SK-N-SH treated with all-trans-retinoic acid at 6 μM for 48 hours (cell line): ENCODE measurements around the gene LFNG.

Source experiments
- ATAC-seq: fragments of 200-7000 bp; cut with Tn5 transposase; 3 replicates; pipeline ENCODE4 v1.9.1; 2020; ENCODE audit warnings: mild to moderate bottlenecking, moderate library complexity
- ARNTL ChIP-seq: fragments of 450-650 bp; formaldehyde crosslinking; IDR thresholded peaks from 2 replicates; pipeline ENCODE4 v1.5.0; 2020; ENCODE audit warnings: low read depth, mild to moderate bottlenecking, moderate library complexity, borderline replicate concordance
- BACH2 ChIP-seq: fragments of 250-450 bp; sonication (Bioruptor Pico); IDR thresholded peaks from 2 replicates; pipeline ENCODE4 v1.9.0; 2021; ENCODE audit warnings: mild to moderate bottlenecking, borderline replicate concordance
- CREB5 ChIP-seq: fragments of 250-450 bp; sonication (Bioruptor Pico); IDR thresholded peaks from 2 replicates; pipeline ENCODE4 v1.5.1; 2020; ENCODE audit warnings: low read depth, mild to moderate bottlenecking, moderate library complexity
- ESRRG ChIP-seq: fragments of 250-450 bp; sonication (Bioruptor Pico); IDR thresholded peaks from 2 replicates; pipeline ENCODE4 v1.6.1; 2021; ENCODE audit warnings: mild to moderate bottlenecking
- GLIS3 ChIP-seq: fragments of 250-450 bp; sonication (Bioruptor Pico); IDR thresholded peaks from 2 replicates; pipeline ENCODE4 v1.5.0; 2020; ENCODE audit warnings: mild to moderate bottlenecking, moderate library complexity
- ISL1 ChIP-seq: fragments of 250-450 bp; sonication (Bioruptor Pico); IDR thresholded peaks from 2 replicates; pipeline ENCODE4 v2.1.2; 2022; ENCODE audit warnings: mild to moderate bottlenecking, moderate library complexity
- OSR1 ChIP-seq: fragments of 250-450 bp; sonication (Bioruptor Pico); IDR thresholded peaks from 2 replicates; pipeline ENCODE4 v1.8.0; 2022; ENCODE audit warnings: moderate library complexity, mild to moderate bottlenecking, inconsistent platforms
- PATZ1 ChIP-seq: fragments of 250-450 bp; sonication (Bioruptor Pico); IDR thresholded peaks from 2 replicates; pipeline ENCODE4 v1.8.0; 2020; ENCODE audit warnings: mild to moderate bottlenecking, moderate library complexity, borderline replicate concordance
- POU6F1 ChIP-seq: fragments of 250-450 bp; sonication (Bioruptor Pico); IDR thresholded peaks from 2 replicates; pipeline ENCODE4 v1.8.0; 2021; ENCODE audit warnings: low read depth, mild to moderate bottlenecking, moderate library complexity, borderline replicate concordance
- PPARA ChIP-seq: fragments of 250-450 bp; sonication (Bioruptor Pico); IDR thresholded peaks from 2 replicates; pipeline ENCODE4 v1.5.0; 2020; ENCODE audit warnings: mild to moderate bottlenecking, borderline replicate concordance
- RARB ChIP-seq: fragments of 250-450 bp; sonication (Bioruptor Pico); IDR thresholded peaks from 2 replicates; pipeline ENCODE4 v1.8.0; 2021; ENCODE audit warnings: mild to moderate bottlenecking, moderate library complexity
- SNAI2 ChIP-seq: fragments of 250-450 bp; sonication (Bioruptor Pico); IDR thresholded peaks from 2 replicates; pipeline ENCODE4 v1.5.0; 2020; ENCODE audit warnings: mild to moderate bottlenecking, moderate library complexity
- TCF4 ChIP-seq: fragments of 250-450 bp; sonication (Bioruptor Pico); IDR thresholded peaks from 2 replicates; pipeline ENCODE4 v1.8.0; 2021; ENCODE audit warnings: mild to moderate bottlenecking, moderate library complexity, borderline replicate concordance
- TOX ChIP-seq: fragments of 250-450 bp; sonication (Bioruptor Pico); IDR thresholded peaks from 2 replicates; pipeline ENCODE4 v1.8.0; 2021; ENCODE audit warnings: mild to moderate bottlenecking, moderate library complexity, borderline replicate concordance
- TSHZ2 ChIP-seq: fragments of 250-450 bp; sonication (Bioruptor Pico); IDR thresholded peaks from 2 replicates; pipeline ENCODE4 v1.5.0; 2020; ENCODE audit warnings: mild to moderate bottlenecking, moderate library complexity
- ZC3H10 ChIP-seq: fragments of 250-450 bp; sonication (Bioruptor Pico); IDR thresholded peaks from 2 replicates; pipeline ENCODE4 v1.5.1; 2021; ENCODE audit warnings: mild to moderate bottlenecking, moderate library complexity
- ZFP3 ChIP-seq: fragments of 250-450 bp; sonication (Bioruptor Pico); IDR thresholded peaks from 2 replicates; pipeline ENCODE4 v1.5.0; 2020; ENCODE audit warnings: mild to moderate bottlenecking, moderate library complexity
- ZFP30 ChIP-seq: fragments of 450-650 bp; formaldehyde crosslinking; IDR thresholded peaks from 2 replicates; pipeline ENCODE4 v1.5.0; 2022; ENCODE audit warnings: mild to moderate bottlenecking, moderate library complexity
- ZNF565 ChIP-seq: fragments of 450-650 bp; formaldehyde crosslinking; conservative IDR thresholded peaks from 2 replicates; pipeline ENCODE4 v1.5.0; 2020; ENCODE audit warnings: low read depth, mild to moderate bottlenecking, moderate library complexity
- ZNF70 ChIP-seq: fragments of 450-650 bp; formaldehyde crosslinking; IDR thresholded peaks from 2 replicates; pipeline ENCODE4 v1.5.0; 2020; ENCODE audit warnings: mild to moderate bottlenecking, moderate library complexity
- ZNF8 ChIP-seq: fragments of 450-650 bp; formaldehyde crosslinking; IDR thresholded peaks from 2 replicates; pipeline ENCODE4 v1.5.0; 2020; ENCODE audit warnings: mild to moderate bottlenecking, moderate library complexity
- TF ChIP-seq, protein P1 (sequence below): fragments of 250-450 bp; sonication (Bioruptor Pico); IDR thresholded peaks from 2 replicates; pipeline ENCODE4 v1.5.1; 2021; ENCODE audit warnings: mild to moderate bottlenecking, moderate library complexity

LFNG gene

GRCh38 chr7:2514473-2515423 is 4.8 kb upstream of the LFNG start:
- TF ChIP-seq ZFP3 = no peak
- no peak for TF ChIP-seq TOX (CRISPR knock-in tag)
- TF ChIP-seq PATZ1 (CRISPR knock-in tag) = no peak
- TF ChIP-seq RARB (CRISPR knock-in tag) = no peak
- TF ChIP-seq BACH2 (CRISPR knock-in tag) = no peak
- TF ChIP-seq TSHZ2 (CRISPR knock-in tag) = no peak
- no peak for TF ChIP-seq ISL1 (CRISPR knock-in tag)
- TF ChIP-seq POU6F1 (CRISPR knock-in tag) = no peak
- TF ChIP-seq SNAI2 = no peak
- no peak for TF ChIP-seq ARNTL
- TF ChIP-seq ESRRG (CRISPR knock-in tag) = no peak
- no peak for TF ChIP-seq TCF4 (CRISPR knock-in tag)
- TF ChIP-seq, protein P1, sequence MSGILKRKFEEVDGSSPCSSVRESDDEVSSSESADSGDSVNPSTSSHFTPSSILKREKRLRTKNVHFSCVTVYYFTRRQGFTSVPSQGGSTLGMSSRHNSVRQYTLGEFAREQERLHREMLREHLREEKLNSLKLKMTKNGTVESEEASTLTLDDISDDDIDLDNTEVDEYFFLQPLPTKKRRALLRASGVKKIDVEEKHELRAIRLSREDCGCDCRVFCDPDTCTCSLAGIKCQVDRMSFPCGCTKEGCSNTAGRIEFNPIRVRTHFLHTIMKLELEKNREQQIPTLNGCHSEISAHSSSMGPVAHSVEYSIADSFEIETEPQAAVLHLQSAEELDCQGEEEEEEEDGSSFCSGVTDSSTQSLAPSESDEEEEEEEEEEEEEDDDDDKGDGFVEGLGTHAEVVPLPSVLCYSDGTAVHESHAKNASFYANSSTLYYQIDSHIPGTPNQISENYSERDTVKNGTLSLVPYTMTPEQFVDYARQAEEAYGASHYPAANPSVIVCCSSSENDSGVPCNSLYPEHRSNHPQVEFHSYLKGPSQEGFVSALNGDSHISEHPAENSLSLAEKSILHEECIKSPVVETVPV = no peak
- TF ChIP-seq CREB5 (CRISPR knock-in tag) = no peak
- no peak for TF ChIP-seq ZC3H10 (CRISPR knock-in tag)
- no peak for TF ChIP-seq ZNF8 (CRISPR knock-in tag)
- TF ChIP-seq ZFP30 (CRISPR knock-in tag) = no peak
- TF ChIP-seq GLIS3 (CRISPR knock-in tag) = no peak
- ATAC-seq = no peak

DNA sequence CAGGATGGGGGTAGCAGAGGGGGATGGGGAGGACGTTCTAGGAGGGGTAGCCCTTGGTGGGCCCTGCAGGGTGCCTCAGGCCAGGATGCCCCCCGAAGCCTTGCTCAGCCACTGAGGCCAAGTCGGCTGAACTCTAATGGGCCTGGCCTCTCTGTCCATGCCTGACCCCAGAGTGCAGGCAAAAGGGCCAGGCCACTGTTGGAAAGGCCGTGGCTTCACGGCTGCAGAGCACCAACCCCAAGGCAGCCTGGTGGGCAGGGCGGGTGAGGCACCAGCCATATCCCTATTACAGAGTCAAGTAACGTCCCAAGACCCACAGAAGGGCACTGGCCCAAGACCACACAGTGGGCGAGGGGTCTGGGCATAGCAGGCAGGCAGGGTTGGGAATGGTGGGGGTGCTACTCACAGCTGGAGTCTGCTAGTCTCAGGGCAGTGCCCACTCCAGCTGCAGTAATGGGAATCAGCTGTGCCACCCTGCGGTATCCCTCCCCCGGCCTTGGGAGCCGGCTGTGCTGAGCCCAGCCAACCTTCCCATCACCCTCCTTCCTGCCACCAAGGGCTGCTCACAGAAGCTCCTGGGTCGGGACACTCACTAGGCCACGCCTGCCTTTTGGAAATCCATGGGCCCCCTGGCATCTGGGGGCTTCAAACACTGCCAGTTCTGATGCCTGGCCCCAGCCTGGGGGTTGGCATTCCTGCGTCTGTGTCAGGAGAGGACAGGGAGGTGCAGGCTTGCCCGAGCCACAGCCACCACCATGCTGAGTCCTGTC is 4.0 kb upstream of the LFNG start:
- no peak for ATAC-seq
- TF ChIP-seq ARNTL (no peak), ZNF8 (CRISPR knock-in tag) (no peak), ZNF565 (no peak), ESRRG (CRISPR knock-in tag) (no peak), OSR1 (CRISPR knock-in tag) (no peak), PATZ1 (CRISPR knock-in tag) (no peak), PPARA (CRISPR knock-in tag) (no peak), ZFP30 (CRISPR knock-in tag) (no peak), ZNF70 (CRISPR knock-in tag) (no peak), POU6F1 (CRISPR knock-in tag) (no peak), GLIS3 (CRISPR knock-in tag) (no peak), TOX (CRISPR knock-in tag) (no peak)
- TF ChIP-seq, protein P1 = no peak
